GM23338 (cell line): ENCODE data around the gene MED12L. TPM values are rescaled to one million over a fixed set of nuclear protein-coding genes. Genes with fewer than 3 reads are reported as not detected.

Experiments
- ATAC-seq: fragments of 200-7000 bp; cut with Tn5 transposase; 3 replicates; pipeline ENCODE4 v1.9.1; 2020
- DNase-seq: peaks from one replicate; pipeline ENCODE4 v3.0.0-alpha.2; 2015; ENCODE audit warnings: low spot score
- H2AFZ ChIP-seq: fragments of 200-600 bp; sonication (generic); 2 replicates; pipeline ENCODE4 v1.8.0; 2016; ENCODE audit warnings: antibody characterized with exemption, mild to moderate bottlenecking, moderate library complexity
- H3F3A ChIP-seq: fragments of 200-600 bp; sonication (generic); replicated peaks from 2 replicates; pipeline ENCODE4 v1.8.0; 2017; ENCODE audit warnings: antibody characterized with exemption, mixed run types, low read depth
- H3K27ac ChIP-seq: fragments of 200-600 bp; sonication (generic); 2 replicates; pipeline ENCODE4 v1.6.1; 2016; ENCODE audit warnings: low read depth
- H3K27me3 ChIP-seq: fragments of 200-600 bp; sonication (generic); 2 replicates; pipeline ENCODE4 v1.8.0; 2016; ENCODE audit warnings: mild to moderate bottlenecking, mixed run types, moderate library complexity; ENCODE audit not compliant: insufficient read depth
- H3K36me3 ChIP-seq: fragments of 200-600 bp; sonication (generic); 2 replicates; pipeline ENCODE4 v1.8.0; 2016; ENCODE audit warnings: mild to moderate bottlenecking; ENCODE audit not compliant: insufficient read depth
- H3K4me1 ChIP-seq: fragments of 200-600 bp; sonication (generic); 2 replicates; pipeline ENCODE4 v1.8.0; 2016; ENCODE audit warnings: mild to moderate bottlenecking, moderate library complexity; ENCODE audit not compliant: insufficient read depth
- H3K4me2 ChIP-seq: fragments of 200-600 bp; sonication (generic); 2 replicates; pipeline ENCODE4 v1.7.1; 2017; ENCODE audit warnings: mixed run types
- H3K4me3 ChIP-seq: fragments of 200-600 bp; sonication (generic); 2 replicates; pipeline ENCODE4 v1.6.1; 2016; ENCODE audit warnings: mixed run types
- H3K79me2 ChIP-seq: fragments of 200-600 bp; sonication (generic); replicated peaks from 2 replicates; pipeline ENCODE4 v1.8.0; 2017; ENCODE audit warnings: mild to moderate bottlenecking; ENCODE audit not compliant: insufficient read depth
- H3K9me2 ChIP-seq: fragments of 200-600 bp; sonication (generic); 2 replicates; pipeline ENCODE4 v1.8.0; 2017; ENCODE audit not compliant: insufficient read depth
- H4K20me1 ChIP-seq: fragments of 200-600 bp; sonication (generic); replicated peaks from 2 replicates; pipeline ENCODE4 v1.8.0; 2017; ENCODE audit warnings: mild to moderate bottlenecking; ENCODE audit not compliant: insufficient read depth
- H3K27ac Mint-ChIP-seq: 2 replicates; pipeline ENCODE4 v1.8.0; 2020; ENCODE audit warnings: inconsistent platforms, mild to moderate bottlenecking, moderate library complexity, mixed read lengths
- H3K27me3 Mint-ChIP-seq: 3 replicates; pipeline ENCODE4 v1.8.0; 2022; ENCODE audit warnings: low read depth, mild to moderate bottlenecking, moderate library complexity, mixed read lengths, inconsistent platforms; ENCODE audit not compliant: insufficient read depth, poor library complexity
- H3K36me3 Mint-ChIP-seq: 3 replicates; pipeline ENCODE4 v1.8.0; 2021; ENCODE audit warnings: low read depth, mild to moderate bottlenecking, inconsistent platforms, moderate library complexity, mixed read lengths
- H3K4me1 Mint-ChIP-seq: 3 replicates; pipeline ENCODE4 v1.8.0; 2020; ENCODE audit warnings: mild to moderate bottlenecking, inconsistent platforms, mixed read lengths
- H3K4me3 Mint-ChIP-seq: 3 replicates; pipeline ENCODE4 v1.8.0; 2021; ENCODE audit warnings: moderate library complexity, mild to moderate bottlenecking, inconsistent platforms, mixed read lengths
- H3K9me3 Mint-ChIP-seq: 3 replicates; pipeline ENCODE4 v1.8.0; 2020; ENCODE audit warnings: moderate library complexity, mild to moderate bottlenecking, inconsistent platforms, mixed read lengths
- CREB1 ChIP-seq: fragments of 250-450 bp; sonication (Bioruptor Pico); IDR thresholded peaks from 2 replicates; pipeline ENCODE4 v1.5.0; 2020; ENCODE audit warnings: low read depth, mild to moderate bottlenecking, moderate library complexity
- CTCF ChIP-seq, 2 experiments: fragments of 200-600 bp in 1 of 2; sonication (generic) in 1 of 2; conservative IDR thresholded peaks; 2 replicates each; pipeline versions ENCODE4 v1.5.1 to v1.6.1; 2016 to 2017; ENCODE audit warnings: antibody characterized with exemption in 2 of 2, low read depth in 2 of 2, mild to moderate bottlenecking in 2 of 2, moderate library complexity in 1 of 2
- ETS1 ChIP-seq: IDR thresholded peaks from 2 replicates; pipeline ENCODE4 v1.6.1; 2016; ENCODE audit warnings: antibody characterized with exemption
- EZH2 ChIP-seq: fragments of 200-600 bp; sonication (generic); IDR thresholded peaks from one replicate; pipeline ENCODE4 v1.8.0; 2017; ENCODE audit warnings: antibody characterized with exemption, mild to moderate bottlenecking, low read depth; ENCODE audit not compliant: unreplicated experiment
- EZH2phosphoT487 ChIP-seq: fragments of 200-600 bp; sonication (generic); IDR thresholded peaks from one replicate; pipeline ENCODE4 v1.8.1; 2018; ENCODE audit warnings: antibody characterized with exemption; ENCODE audit not compliant: unreplicated experiment
- JUNB ChIP-seq: IDR thresholded peaks from one replicate; pipeline ENCODE4 v1.6.1; 2016; ENCODE audit warnings: antibody characterized with exemption; ENCODE audit not compliant: unreplicated experiment
- NANOG ChIP-seq: IDR thresholded peaks from 2 replicates; pipeline ENCODE4 v1.6.1; 2016; ENCODE audit warnings: antibody characterized with exemption, borderline replicate concordance
- POLR2AphosphoS5 ChIP-seq: IDR thresholded peaks from 2 replicates; pipeline ENCODE4 v1.6.1; 2016; ENCODE audit warnings: antibody characterized with exemption, low read depth
- REST ChIP-seq: IDR thresholded peaks from one replicate; pipeline ENCODE4 v1.6.1; 2018; ENCODE audit warnings: antibody characterized with exemption; ENCODE audit not compliant: unreplicated experiment
- STAT1 ChIP-seq: IDR thresholded peaks from one replicate; pipeline ENCODE4 v1.6.1; 2016; ENCODE audit warnings: antibody characterized with exemption; ENCODE audit not compliant: unreplicated experiment
- ZNF114 ChIP-seq: fragments of 250-450 bp; sonication (Bioruptor Pico); IDR thresholded peaks from 2 replicates; pipeline ENCODE4 v1.5.0; 2020; ENCODE audit warnings: mild to moderate bottlenecking, moderate library complexity
- ZNF331 ChIP-seq: fragments of 250-450 bp; sonication (Bioruptor Pico); IDR thresholded peaks from 2 replicates; pipeline ENCODE4 v1.5.0; 2020; ENCODE audit warnings: low read depth, mild to moderate bottlenecking, moderate library complexity
- ZNF462 ChIP-seq: fragments of 250-450 bp; sonication (Bioruptor Pico); IDR thresholded peaks from 2 replicates; pipeline ENCODE4 v1.5.0; 2020; ENCODE audit warnings: mild to moderate bottlenecking, moderate library complexity
- polyA plus RNA-seq: library from polyadenylated mRNA; unstranded; fragments of >200 nt; fragmentation: Nextera tagmentation; extraction: Ambion mirVana; gene quantifications from 2 replicates; pipeline ENCODE4 v1.2.1, GENCODE V29; 2016
- total RNA-seq: library from RNA; depleted of rRNA; stranded (reverse); fragments of >200 nt; shearing (Covaris generic); gene quantifications from 2 replicates; pipeline ENCODE4 v1.2.3, GENCODE V29; 2014

The MED12L gene
- total and polyA plus RNA-seq, 2 experiments from 2014 or later, result 5.7 to 25.0 TPM

DNA sequence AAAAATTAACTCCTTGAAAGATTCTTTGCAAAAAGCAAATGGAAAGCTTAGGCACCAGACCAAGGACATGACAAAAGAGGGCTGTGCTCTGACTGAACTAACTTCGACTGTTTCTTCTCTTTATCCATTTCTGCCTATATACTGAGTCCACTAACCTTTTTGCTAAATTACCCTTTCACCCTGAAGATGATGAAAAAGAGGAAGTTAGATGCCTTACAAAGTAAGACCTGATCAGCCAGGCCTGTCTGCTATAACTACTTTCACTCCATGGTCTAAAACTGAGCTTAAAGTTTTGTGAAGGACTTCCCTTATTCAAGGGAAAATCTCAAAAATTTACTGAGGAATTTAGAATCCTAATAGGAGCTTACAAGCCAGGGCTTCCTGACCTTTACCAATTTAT, 381.6 kb downstream of the MED12L start:
- no peaks in the 10 kb centered on the region for H3K79me2 ChIP-seq
- no peak overlapping the region for H3K4me2 ChIP-seq
- H3K4me3 Mint-ChIP-seq, result no peak overlapping the region
- no peak overlapping the region for H2AFZ ChIP-seq
- no peaks in the 10 kb centered on the region for H3K4me1 ChIP-seq
- no peak for ATAC-seq
- H3K27me3 Mint-ChIP-seq, result no peaks in the 10 kb centered on the region
- H4K20me1 ChIP-seq, result no peaks in the 10 kb centered on the region
- H3K27ac ChIP-seq, result no peak overlapping the region
- H3K9me2 ChIP-seq, result no peaks in the 10 kb centered on the region
- TF ChIP-seq POLR2AphosphoS5 (no peak), REST (no peak), CREB1 (no peak), CTCF (conservative IDR thresholded peaks at IDR 0.05; ENCODE audit: low read depth in 2 of 2) (no peak), ETS1 (no peak), ZNF331 (no peak), ZNF462 (CRISPR knock-in tag) (no peak), ZNF114 (CRISPR knock-in tag) (no peak), JUNB (no peak), STAT1 (no peak), NANOG (no peak), EZH2 (no peak), EZH2phosphoT487 (no peak)
- H3K27me3 ChIP-seq, result no peaks in the 10 kb centered on the region
- DNase-seq, result no peak
- no peaks in the 10 kb centered on the region for H3K36me3 ChIP-seq
- H3K4me3 ChIP-seq, result no peak overlapping the region
- no peaks in the 10 kb centered on the region for H3K36me3 Mint-ChIP-seq
- H3K9me3 Mint-ChIP-seq, result no peaks in the 10 kb centered on the region; the same call in 2 of the 3 replicates
- no peak overlapping the region for H3K27ac Mint-ChIP-seq
- no peaks in the 10 kb centered on the region for H3K4me1 Mint-ChIP-seq
- H3F3A ChIP-seq, result no peaks in the 10 kb centered on the region
